NCI-H774 (cell line): ENCODE results near the gene PRKG1.
"Not testable (repeated sequence)": the region's sequence is repeated elsewhere in the genome, so short reads cannot be mapped to it uniquely, and the experiment has no call there.

Source experiments
- DNase-seq: peaks from one replicate; lab custom pipeline; 2025; lab: John Stamatoyannopoulos, UW

The PRKG1 gene

DNA sequence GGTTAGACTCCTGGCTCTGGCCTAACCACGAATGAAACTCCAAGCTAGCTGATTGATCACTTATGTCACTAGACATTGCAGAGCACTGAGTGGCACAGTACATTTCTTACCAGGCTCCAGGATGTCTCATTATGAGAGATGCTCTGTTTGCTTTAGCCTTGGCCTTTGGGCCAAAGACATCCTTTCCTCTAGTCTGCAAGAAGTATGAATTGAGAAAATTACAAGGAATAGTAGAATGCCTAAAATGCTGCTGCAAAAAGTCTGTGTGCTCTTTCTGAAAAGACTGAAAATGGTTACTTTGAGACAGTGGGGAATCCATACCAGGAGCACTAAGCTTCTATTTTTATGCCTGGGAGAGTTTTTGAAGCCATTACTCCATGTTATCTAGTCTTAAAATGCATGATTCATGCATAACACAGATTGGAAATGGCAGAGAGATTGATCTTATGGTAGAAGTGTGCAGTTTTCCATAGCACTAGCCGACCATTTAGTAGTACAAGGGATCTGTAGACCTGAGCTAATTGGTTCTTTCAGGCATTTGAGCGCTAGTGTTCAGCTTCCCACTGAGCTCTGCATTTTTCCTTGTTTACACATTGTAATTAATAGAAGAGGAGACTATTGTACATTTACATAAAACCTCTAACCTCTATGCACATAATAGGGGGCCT, 303.8 kb downstream of the PRKG1 start:
- DNase-seq, result no peak

DNA sequence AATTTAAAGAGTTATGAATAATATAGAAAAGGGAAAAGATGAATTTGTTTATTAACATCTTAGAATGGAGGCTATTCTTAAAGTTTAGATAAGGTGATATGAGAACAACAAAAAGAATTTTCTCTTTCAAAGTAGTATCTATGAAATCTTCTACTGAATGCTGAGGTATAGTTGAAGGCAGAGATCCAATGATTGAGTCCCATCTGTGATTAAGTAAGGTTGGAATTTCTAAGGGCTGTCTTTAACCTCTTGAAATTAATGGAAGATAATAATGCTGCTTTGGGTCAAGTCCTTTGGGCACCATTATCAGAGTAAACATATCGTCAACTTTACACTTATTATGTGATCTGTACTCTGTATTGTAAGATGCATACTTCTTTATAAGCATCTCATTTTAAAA, 307.9 kb downstream of the PRKG1 start:
- no peak for DNase-seq

DNA sequence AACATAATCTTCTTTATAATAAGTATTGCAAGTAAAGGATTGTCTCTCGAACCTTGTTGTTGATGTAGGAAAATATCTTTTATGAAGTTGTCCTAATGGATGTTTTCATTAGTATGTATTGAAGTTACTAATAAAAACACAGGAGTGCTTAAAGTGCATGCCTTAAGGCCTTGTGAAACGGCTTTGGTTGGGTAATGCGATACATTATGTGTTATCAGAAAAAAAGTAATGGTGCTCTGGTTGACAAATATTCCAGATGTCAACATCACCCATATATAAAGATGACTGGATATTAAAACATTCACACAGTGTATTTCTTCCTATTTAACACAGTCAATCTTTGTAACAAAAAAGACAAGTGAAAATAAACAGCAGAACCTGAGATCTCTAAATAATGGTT, 310.7 kb downstream of the PRKG1 start:
- DNase-seq, result no peak

DNA sequence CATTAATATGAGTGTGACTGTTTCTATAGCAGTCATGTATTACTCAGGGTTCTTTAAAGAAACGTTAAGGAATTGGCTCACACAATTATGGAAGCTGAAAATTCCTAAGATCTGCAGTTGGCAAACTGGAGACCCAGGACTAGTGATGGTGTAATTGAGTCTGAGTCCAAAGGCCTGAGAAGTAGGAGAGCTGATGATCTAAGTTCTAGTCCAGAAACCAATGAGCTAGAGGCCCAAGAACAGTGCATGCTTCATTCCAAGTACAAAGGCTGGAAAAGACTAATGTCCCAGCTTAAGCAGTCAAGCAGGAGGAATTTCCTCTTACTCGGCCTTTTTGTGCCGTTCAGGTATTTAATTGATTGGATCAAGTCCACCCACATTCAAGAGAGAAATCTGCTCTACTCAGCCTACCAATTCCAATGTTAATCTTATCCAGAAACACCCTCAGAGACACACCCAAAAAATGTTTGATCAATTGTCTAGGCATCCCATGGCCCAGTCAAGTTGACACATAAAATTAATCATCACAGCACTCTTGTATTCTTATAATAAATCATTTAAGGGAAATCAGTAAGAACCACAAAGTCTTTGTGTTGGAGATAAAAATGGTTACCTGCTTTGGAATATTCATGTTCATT, 312.1 kb downstream of the PRKG1 start:
- DNase-seq, result no peak

DNA sequence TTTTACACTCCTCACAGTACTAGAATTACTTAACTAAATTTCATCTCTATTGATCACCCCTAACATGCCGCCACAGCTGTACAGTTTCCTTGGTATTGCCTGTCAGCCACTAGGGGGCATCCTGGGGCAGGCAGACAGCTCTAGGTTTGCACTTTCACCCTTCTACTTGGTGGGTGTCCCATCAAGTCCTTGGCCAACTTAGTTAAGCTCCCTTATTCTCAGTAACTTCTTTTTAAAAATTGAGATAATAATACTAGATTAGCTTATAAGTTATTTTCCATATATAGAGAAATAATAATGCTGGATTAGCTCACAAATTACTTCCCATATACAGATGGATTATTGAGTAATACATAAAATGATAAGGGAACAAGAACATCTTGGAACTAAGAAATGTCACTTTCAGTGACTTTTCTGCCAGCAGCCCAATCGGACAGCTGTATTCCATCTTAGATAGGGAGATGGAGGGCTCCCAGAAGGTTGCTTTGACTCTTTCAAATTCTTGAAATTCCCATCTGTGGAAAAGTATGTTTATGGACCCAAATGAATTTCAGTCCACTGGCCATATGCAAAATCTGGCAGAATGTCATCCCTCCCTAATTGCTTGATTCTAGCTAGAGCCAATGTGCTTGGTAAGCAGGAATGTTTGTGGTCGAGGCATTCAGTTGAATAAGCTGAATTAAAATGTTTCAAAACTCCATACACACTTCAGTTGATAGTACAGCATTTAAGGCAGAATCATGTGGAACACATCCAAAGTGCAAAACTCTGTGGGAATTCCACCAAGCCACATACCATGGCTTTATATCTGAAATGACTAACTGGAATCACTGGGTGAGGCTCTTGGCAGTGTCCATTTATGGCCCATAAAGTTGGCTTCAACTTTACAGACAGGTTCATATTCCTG, 315.4 kb downstream of the PRKG1 start:
- DNase-seq, result no peak

DNA sequence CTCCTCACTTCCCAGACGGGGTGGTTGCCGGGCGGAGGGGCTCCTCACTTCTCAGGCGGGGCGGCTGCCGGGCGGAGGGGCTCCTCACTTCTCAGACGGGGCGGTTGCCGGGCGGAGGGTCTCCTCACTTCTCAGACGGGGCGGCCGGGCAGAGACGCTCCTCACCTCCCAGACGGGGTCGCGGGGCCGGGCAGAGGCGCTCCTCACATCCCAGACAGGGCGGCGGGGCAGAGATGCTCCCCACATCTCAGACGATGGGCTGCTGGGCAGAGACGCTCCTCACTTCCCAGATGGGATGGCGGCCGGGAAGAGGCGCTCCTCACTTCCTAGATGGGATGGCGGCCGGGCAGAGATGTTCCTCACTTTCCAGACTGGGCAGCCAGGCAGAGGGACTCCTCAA, 318.7 kb downstream of the PRKG1 start:
- DNase-seq, result not testable (repeated sequence)

DNA sequence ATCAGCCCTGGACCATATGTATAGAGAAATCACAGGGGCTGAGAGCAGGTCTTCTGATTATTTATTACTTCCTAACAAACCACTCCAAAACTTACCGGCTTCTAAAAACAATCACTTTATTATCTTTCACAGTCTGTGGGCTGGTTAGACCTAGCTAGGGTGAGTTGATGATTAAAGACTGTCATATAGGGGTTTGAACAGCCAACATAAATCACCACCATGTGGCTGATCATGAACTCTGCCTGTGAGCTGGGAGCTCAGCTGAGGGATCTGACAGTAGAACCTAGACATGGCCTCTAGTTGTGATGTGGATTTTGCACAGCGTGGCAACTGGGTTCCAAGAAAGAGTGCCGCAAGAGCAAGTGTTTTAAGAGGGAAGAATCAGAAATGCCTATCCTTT, 319.8 kb downstream of the PRKG1 start:
- no peak for DNase-seq

DNA sequence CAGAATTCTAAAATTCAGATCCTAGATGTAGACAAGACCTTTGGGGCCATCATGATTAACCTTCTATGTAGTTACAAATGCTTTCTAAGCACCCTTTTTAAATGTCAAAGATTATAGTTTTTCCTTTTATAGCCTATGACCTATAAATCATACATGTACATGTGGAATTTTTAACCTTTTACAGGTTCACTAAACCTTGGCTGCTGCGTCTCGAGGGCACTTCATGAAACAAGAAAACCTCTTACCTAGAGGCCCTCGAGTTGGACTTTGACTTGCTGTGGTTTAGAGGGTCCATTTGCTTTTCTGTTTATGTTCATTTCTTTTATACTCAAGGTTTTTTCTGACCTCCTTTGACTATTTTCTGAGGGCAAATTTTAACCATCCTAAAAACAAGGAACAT, 323.0 kb downstream of the PRKG1 start:
- DNase-seq, result no peak

DNA sequence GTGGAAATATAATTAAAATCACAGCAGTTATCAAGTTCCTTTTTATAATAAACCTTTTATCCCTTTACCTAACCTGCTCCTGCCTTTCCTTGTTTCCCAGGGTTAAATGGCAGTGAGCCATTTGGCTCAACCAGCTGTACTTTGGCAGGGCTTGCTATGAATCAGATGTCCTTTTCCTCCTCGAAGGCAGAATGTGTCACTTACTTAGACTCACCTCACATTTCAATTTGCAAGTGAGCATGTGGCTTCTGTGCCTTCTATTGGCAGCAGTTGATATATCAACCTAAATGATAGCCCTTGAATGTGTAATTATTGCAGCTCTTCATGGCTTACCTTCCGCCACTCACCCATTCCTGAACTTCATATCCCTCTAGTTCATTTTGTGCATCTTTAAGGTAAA, 323.4 kb downstream of the PRKG1 start:
- DNase-seq, result no peak

DNA sequence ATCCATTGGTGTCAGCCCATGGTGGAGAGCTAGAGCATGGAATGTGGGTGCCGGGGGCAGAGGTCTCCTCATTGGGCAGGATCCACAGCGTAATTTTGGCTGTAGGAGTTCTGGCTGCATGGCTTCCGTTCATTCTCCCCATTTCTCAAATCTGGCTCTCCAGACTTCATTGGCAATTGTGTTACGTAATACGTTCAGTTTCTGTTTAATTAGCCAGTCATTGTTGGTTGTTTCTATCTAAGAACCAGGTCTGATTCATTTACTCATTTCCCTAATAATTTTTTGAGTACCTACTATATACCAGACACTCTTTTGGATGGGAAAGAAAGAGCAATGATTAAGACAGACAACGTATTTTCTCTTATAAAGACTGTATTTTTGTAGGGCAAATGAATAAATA, 325.6 kb downstream of the PRKG1 start:
- DNase-seq, result no peak

DNA sequence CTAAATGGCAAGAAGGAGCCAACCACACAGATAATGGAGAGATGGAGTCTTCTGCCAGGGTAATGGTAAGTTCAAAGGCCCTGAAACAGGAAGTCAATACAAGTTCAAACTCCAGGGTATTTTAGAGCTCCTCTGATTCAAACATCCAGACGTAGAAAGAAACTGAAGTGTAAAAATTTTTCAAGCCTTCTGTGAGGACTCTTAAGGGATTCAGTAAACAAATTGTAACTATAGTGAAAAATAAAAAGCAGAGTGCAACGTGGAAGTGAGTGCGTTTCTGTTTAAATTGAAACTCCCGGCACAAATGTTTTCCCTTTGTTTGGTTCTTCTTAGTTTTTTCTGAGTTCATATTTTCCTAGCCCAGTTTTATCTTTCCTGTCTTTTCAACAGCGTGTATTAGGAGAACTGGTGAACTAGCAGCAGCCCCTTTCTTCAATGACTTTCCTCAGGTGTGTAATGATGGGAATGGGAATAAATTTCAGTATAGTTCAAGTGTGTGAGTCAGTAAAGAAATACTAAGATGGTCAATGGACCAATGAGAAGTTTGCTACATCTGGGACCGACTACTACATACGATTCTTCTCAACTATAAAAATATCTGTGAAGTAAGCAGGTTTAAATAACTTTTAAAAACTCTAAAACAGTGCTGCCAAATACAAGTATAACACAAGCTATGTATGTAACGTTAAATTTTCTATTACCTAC, 326.3 kb downstream of the PRKG1 start:
- no peak for DNase-seq

DNA sequence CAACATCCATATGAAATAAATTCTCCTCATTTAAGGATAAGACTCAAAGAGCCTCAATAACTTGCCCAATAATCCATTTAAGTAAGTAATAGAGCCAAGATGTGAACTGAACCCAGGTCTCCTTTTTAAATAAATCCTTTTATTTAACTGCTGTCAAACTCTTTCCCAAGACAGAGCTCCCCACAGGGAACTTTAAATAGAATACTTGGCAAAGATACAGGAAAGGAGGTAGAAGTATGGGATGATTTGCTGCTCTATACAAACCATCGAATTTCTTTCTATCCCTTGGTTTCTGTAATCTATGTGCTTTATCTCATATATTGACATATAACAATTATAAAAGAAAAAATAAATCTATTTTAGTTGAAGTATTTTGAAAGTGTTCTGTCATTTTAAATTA, 329.2 kb downstream of the PRKG1 start:
- DNase-seq, result no peak

DNA sequence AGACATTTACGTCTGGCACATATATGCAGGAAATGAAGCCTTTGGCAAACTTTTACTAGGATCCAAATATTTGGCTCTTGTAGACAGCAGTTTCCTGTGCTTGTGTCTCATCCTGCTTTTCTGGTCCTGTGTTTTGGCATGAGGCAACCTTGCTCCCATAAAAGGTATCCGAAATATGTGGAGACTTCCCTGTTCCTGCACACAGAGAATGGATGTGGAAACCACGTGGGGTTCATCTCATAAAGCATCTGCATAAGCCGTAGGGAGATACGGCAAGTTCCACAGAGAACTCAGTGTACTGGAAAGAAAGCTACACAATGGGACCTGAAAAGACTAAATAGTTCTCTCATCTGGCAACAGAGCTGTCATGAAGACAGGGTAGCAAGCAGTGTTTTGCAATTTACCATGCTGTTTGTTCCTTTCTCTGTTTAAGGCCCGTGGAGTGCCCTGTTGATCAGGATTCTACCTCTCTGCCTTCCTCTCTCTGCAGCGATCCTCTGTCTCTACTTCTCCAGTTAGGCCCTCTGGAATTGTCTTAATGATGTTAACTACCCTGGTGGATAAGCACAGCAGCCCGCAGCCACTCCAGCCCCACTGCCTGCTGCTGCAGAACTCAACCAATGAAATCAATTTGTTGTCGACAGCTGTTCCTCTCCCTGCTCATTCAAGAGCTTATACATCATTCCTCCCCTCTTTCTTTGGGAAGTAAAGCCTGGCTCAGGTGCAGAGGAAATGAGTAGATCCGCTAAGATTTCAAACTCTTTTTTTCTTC, 331.5 kb downstream of the PRKG1 start:
- no peak for DNase-seq

DNA sequence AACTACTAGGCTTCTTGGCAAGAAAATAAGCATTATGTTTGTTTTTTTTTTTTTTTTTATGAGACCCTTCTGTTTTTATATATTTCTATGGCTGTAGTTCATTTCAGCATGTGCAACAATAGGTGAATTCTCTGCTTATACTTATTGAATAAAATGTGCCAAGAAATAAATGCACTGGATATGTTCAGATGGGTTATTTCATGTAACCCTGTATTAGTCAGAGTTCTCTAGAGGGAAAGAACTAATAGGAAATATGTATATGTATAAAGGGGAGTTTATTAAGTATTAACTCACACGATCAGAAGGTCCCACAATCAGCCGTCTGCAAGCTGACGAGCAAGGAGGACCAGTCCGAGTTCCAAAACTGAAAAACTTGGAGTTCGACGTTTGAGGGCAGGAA, 332.3 kb downstream of the PRKG1 start:
- DNase-seq, result no peak

DNA sequence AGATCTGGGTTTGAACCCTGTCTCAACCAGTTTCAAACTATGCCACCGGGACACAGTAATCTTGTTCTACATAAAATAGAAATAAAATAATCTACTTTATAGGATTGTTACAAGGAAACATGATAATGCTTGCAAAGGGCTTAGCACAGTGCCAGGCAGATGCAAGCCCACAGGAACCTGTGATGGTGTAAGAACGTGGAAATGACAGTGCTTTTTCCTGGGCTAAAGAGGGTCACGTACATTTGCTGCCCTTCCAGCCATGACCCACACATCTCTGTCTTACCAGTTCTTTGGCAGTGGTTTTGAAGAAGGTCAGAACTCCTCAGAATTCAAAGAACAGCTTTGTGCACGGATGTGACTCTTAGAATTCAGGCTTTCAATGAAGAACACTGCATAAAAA, 342.2 kb downstream of the PRKG1 start:
- DNase-seq, result no peak

DNA sequence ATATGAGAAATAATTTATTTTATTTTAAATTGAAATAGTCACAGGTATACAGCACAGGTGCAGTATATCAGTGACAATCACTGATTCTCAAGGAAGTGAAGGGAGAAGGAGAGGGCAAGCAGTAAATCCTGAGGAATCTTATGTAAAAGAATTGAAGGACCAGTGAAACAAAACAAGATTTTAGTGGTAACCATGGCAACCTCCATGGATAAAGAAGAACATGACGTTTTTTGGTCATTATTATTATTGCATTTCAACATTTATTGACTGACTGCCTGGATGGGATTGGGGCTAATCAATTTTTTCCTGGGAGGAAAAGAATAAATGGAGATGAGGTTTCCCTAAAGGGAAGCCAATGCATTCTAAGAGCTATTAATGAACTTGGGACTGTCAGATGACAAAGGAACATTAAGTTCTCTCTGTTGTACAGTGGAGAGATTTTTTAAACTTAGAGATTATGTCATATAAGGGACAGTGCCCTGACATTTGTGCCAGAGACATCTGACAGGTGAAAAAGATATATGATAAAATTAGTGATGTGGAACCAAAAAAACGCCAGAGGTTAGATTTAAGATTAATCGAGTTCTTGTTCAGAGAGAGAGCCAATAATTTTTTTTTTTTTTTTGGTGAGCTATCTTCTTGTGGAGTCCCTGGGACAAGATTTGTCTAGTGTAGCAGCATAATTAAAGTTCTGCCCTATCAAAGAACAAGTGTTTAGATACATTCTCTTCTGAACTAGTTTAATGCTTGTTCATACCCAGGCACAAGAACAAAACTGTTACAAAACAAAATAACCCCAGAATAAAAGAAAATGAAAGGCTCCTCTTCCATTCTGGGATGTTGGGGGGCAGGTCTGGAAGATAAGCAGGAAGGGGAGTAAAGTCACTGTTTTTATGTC, 345.2 kb downstream of the PRKG1 start:
- DNase-seq, result no peak

DNA sequence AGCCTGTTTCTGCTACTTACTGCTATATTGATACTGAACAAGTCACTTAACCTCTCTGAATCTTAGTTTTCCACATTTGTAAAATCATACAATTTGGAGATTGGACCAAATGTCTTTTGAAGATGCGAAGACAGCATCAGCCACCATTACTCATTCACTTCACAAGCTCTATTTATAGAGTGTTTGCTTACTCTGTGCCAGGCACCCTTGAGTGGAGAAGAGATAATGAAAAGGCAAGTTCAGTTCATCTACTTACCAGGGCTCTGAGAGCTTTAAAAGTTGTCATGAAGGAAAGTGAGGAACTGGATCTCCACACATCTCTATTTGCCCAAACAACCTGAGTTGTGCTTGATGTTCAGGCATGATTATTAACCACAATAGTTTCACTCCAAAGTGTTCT, 347.6 kb downstream of the PRKG1 start:
- DNase-seq, result no peak

DNA sequence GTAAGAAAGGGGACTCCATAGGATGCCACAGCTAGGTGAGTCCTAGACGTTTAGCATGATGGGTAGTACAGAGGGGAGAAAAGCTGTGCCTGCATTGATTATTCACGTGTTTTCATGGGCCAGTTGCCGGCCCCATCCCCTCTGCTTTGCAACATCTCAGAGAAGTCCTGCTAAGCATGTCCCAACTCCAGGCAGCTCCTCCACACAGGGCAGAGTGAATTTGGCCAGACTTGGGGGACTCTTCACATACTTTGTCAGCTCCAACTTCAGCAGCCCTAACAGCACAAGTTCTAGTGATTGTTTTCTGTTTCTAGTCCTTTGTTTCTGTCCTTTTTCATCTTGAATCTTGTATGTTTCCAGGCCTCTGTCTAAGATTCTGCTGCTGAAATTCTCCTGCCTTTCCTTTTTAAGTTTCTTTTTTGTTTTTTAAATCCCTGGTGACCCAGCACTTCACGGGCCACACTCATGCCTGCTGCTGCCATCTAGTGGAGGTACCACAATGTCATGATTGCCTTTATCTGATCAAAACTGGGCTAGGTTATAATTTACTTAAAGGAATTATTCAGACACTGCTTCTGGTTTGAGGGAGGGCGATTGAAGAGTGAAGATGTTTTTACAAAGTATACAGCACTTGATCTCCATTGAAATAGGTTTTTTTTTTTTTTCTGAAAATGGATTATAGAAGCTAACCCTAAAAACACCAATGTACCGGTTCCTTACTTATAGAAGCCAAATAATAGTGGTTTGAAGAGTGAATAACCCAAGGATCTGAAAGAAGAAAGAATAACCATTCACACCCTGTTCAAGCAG, 348.2 kb downstream of the PRKG1 start:
- DNase-seq, result no peak

DNA sequence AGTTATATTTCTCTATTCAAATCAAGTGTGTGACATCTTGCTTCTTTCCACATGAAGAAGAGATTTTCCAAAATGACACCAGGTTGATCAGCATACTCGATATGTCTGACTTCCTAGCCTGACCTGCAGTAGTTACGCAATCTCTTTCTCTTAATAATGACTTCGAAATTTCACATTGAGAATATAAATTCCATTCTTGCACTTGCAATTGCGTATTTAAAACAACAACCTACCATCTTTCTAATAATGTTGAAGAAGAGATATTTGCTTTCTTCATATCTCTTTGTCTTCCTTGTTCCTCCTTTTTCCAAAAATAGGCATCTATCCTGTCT, 348.8 kb downstream of the PRKG1 start:
- DNase-seq, result no peak

DNA sequence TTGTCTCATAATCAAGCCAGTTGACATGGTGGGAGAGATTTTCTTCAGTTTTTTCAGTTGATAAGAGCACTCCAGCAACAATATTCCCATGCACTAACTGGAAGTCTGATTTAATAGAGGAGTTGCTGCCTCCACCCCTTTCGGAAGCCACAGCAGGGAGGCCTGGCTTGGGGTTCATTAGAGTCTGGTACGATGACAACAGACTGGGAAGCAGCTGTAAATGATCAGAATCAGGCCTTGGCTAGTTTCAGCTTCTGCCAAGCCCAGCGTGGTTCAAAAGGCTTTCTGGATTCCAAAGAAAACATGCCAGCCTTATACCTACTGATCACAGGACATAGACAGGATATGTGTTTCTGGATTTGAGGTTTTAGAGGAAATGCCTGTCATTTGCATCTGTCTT, 351.1 kb downstream of the PRKG1 start:
- DNase-seq, result no peak
